ENCODE measurements around the gene EXOC4.

Gene EXOC4

GRCh38 chr7:133705596-133705995 lies 452.7 kb downstream of the EXOC4 start:
- no peak for DNase-seq (ENCODE audit: low read depth)

GRCh38 chr7:133706016-133706415 lies 453.1 kb downstream of the EXOC4 start:
- no peak for DNase-seq (ENCODE audit: low read depth)

- DNase-seq (ENCODE audit: low read depth), result no peak
These were observed 456.4 kb downstream of the EXOC4 start for GRCh38 chr7:133709036-133709880.

GRCh38 chr7:133712544-133712943 lies 459.7 kb downstream of the EXOC4 start:
- DNase-seq (ENCODE audit: low read depth), result no peak

GRCh38 chr7:133714654-133715053 lies 461.8 kb downstream of the EXOC4 start:
- no peak for DNase-seq (ENCODE audit: low read depth)

- no peak for DNase-seq (ENCODE audit: low read depth)
These were observed 465.3 kb downstream of the EXOC4 start for GRCh38 chr7:133718131-133718530.

- no peak for DNase-seq (ENCODE audit: low read depth)
These were observed 470.2 kb downstream of the EXOC4 start for GRCh38 chr7:133723044-133723443.

- no peak for DNase-seq (ENCODE audit: low read depth)
These were observed 471.3 kb downstream of the EXOC4 start for GRCh38 chr7:133724148-133724547.

- no peak for DNase-seq (ENCODE audit: low read depth)
These were observed 471.8 kb downstream of the EXOC4 start for GRCh38 chr7:133724694-133725093.

- DNase-seq (ENCODE audit: low read depth), result no peak
These were observed 474.8 kb downstream of the EXOC4 start for GRCh38 chr7:133727476-133728214.

GRCh38 chr7:133730360-133730759 lies 477.5 kb downstream of the EXOC4 start:
- DNase-seq (ENCODE audit: low read depth), result no peak

- DNase-seq (ENCODE audit: low read depth), result no peak
These were observed 480.5 kb downstream of the EXOC4 start for GRCh38 chr7:133733401-133733800.

GRCh38 chr7:133735222-133735621 lies 482.3 kb downstream of the EXOC4 start:
- DNase-seq (ENCODE audit: low read depth), result no peak

GRCh38 chr7:133739817-133740216 lies 486.9 kb downstream of the EXOC4 start:
- DNase-seq (ENCODE audit: low read depth), result no peak

GRCh38 chr7:133741078-133741477 lies 488.2 kb downstream of the EXOC4 start:
- no peak for DNase-seq (ENCODE audit: low read depth)

GRCh38 chr7:133741703-133742102 lies 488.8 kb downstream of the EXOC4 start:
- no peak for DNase-seq (ENCODE audit: low read depth)

GRCh38 chr7:133742709-133743538 lies 490.0 kb downstream of the EXOC4 start:
- no peak for DNase-seq (ENCODE audit: low read depth)

GRCh38 chr7:133744451-133744850 lies 491.6 kb downstream of the EXOC4 start:
- DNase-seq (ENCODE audit: low read depth), result no peak

- DNase-seq (ENCODE audit: low read depth), result no peak
These were observed 493.4 kb downstream of the EXOC4 start for GRCh38 chr7:133746305-133746704.

- no peak for DNase-seq (ENCODE audit: low read depth)
These were observed 494.0 kb downstream of the EXOC4 start for GRCh38 chr7:133746847-133747246.

- no peak for DNase-seq (ENCODE audit: low read depth)
These were observed 495.8 kb downstream of the EXOC4 start for GRCh38 chr7:133748443-133749407.
